ENCODE data around the gene CALN1. TPM values are rescaled to one million over a fixed set of nuclear protein-coding genes. Genes with fewer than 3 reads are reported as not detected.
"Not testable (repeated sequence)": the region's sequence is repeated elsewhere in the genome, so short reads cannot be mapped to it uniquely, and the experiment has no call there.

The CALN1 gene
- total RNA-seq, 1 donor, result not detected

GRCh38 chr7:72219500-72219899 is 192.6 kb downstream of the CALN1 start:
- no peak for TF ChIP-seq CTCF (IDR thresholded peaks at IDR 0.05; ENCODE audit: insufficient read depth, low read length)
- H3K4me3 ChIP-seq (ENCODE audit: low read depth, low read length), result no peak overlapping the region
- DNase-seq (ENCODE audit: low read depth), result no peak

- no peak for DNase-seq (ENCODE audit: low read depth)
- TF ChIP-seq CTCF (IDR thresholded peaks at IDR 0.05; ENCODE audit: insufficient read depth, low read length), result no peak
- H3K4me3 ChIP-seq (ENCODE audit: low read depth, low read length), result no peak overlapping the region
These were observed 195.0 kb downstream of the CALN1 start for GRCh38 chr7:72217151-72217550.

- no peak for DNase-seq (ENCODE audit: low read depth)
- no peak for TF ChIP-seq CTCF (IDR thresholded peaks at IDR 0.05; ENCODE audit: insufficient read depth, low read length)
These were observed 198.4 kb downstream of the CALN1 start for GRCh38 chr7:72213769-72214168.

GRCh38 chr7:72213081-72213480 is 199.1 kb downstream of the CALN1 start:
- no peak overlapping the region for H3K4me3 ChIP-seq (ENCODE audit: low read depth, low read length)
- no peak for DNase-seq (ENCODE audit: low read depth)
- TF ChIP-seq CTCF (IDR thresholded peaks at IDR 0.05; ENCODE audit: insufficient read depth, low read length), result no peak

More at GRCh38 chr7:72213769-72214168, 198.4 kb downstream of the CALN1 start:
- H3K4me3 ChIP-seq (ENCODE audit: low read depth, low read length), result no peak overlapping the region

GRCh38 chr7:72211175-72211574 is 201.0 kb downstream of the CALN1 start:
- DNase-seq (ENCODE audit: low read depth), result no peak
- TF ChIP-seq CTCF (IDR thresholded peaks at IDR 0.05; ENCODE audit: insufficient read depth, low read length), result no peak

GRCh38 chr7:72209006-72209405 is 203.1 kb downstream of the CALN1 start:
- DNase-seq (ENCODE audit: low read depth); H3K4me3 ChIP-seq (ENCODE audit: low read depth, low read length): not testable (repeated sequence)

More at GRCh38 chr7:72211175-72211574, 201.0 kb downstream of the CALN1 start:
- no peak overlapping the region for H3K4me3 ChIP-seq (ENCODE audit: low read depth, low read length)

GRCh38 chr7:72196176-72196575 is 216.0 kb downstream of the CALN1 start:
- no peak for TF ChIP-seq CTCF (IDR thresholded peaks at IDR 0.05; ENCODE audit: insufficient read depth, low read length)

More at GRCh38 chr7:72196176-72196575, 216.0 kb downstream of the CALN1 start:
- no peak overlapping the region for H3K4me3 ChIP-seq (ENCODE audit: low read depth, low read length)
- no peak for DNase-seq (ENCODE audit: low read depth)

Measured in fibroblast of the aortic adventitia (primary cell).